NCI-H1694 treated with DMSO at 0.1 percent for 48 hours (cell line): ENCODE data around the gene PEX13.
A peak's percentile ranks its signal among the peaks of the same experiment; 100 is the strongest.

Source experiments
- DNase-seq: peaks from one replicate; lab custom pipeline; 2025; lab: John Stamatoyannopoulos, UW

PEX13 gene

DNA sequence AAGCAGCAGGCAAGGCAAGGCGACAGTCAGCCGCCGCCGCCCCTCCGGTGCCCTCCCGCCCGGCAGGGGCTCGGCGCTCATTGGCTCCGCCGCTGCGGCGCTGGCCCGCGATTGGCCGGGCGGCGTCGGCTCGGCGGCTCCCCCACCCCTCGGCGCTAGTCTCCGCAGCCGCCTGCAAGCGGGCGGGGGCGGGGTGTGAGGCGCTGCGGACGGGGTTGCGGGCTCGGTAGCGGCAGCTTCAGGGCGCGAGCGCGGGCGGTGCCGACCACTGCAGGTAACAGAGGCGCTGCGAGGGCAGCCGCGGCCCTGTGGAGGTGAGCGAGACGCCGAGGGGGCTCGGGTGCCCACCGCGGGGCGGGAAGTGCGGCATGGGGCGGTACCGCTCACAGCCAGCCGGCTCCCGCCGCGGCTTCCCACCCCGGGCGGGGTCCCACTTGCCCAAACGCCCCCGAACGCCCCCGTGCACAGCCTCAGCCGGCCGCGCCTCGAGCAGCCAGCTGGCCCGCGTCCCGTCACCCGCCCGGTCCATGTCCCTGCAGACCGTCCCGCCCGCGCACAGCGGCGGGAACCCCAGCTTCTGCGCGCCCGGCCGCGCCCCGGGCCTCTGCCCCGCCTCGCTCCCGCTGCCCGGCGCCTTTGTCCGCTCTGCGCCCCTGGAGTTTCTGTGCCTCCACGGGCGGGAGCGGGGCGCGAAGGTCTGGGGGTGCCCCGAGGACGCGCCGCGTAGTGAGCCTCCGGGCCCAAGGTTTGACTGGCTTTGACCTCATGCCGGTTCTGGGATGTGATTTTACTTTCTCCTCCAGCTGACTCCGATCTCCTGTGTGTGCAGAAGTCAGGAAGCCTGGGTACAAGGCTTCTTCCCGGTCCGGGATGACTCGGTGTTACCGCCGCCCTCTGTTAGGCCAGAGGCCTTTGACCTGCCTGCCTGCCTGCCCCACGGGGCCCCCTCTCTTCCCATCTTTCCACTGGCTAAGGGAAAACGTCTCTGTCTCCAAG, 48.5 kb downstream of the PEX13 start, which contains the start of gene SANBR:
SANBR (plus strand) TSS at position 158 of the 996 bp plus-strand sequence. CDS start 4,480 bp downstream, outside the sequence.
- DNase-seq, result peak; percentile 84

GRCh38 chr2:61074100-61074499, 56.6 kb downstream of the PEX13 start:
- DNase-seq, result no peak

DNA sequence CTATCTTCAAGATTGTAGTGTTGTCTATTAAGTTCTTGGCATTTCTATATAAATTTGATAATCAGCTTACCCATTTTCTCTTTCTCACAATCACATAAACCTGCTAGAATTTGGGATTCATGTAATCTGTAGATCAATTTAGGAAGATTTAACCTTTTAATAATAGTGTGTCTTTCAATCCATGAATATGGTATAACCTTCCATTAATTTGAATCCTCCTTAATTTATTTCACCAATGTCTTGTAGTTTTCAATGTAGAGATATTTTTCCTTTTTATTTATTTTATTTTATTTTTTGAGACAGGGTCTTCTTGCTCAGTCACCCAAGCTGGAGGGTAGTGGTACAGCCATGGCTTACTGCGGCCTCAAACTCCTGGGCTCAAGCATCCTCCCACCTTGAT, 68.4 kb downstream of the PEX13 start:
- DNase-seq, result no peak

GRCh38 chr2:61089797-61090196, 72.3 kb downstream of the PEX13 start:
- no peak for DNase-seq

DNA sequence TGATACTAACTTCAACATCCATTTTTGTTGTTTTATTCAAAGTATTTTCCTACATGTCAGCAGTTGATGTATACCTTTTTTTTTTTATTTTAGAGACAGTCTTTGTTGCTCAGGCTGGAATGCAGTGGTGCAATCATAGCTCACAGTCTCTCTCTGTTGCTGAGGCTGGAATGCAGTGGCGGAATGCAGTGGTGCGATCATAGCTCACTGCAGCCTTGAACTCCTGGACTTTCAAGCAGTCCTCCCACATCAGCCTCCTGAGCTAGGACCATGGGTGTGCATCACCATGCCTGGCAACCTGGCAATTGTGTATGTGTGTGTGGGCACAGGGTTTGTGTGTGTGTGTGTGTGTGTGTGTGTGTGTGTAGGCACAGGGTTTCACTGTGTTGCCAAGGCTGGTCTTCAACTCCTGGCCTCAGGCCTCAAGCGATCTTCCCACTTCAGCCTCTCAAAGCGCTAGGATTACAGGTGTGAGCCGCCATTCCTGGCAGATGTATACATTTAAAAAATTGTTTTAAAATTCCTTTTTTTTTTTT, 72.9 kb downstream of the PEX13 start:
- DNase-seq, result no peak

GRCh38 chr2:61091485-61091884, 74.0 kb downstream of the PEX13 start:
- DNase-seq, result no peak

DNA sequence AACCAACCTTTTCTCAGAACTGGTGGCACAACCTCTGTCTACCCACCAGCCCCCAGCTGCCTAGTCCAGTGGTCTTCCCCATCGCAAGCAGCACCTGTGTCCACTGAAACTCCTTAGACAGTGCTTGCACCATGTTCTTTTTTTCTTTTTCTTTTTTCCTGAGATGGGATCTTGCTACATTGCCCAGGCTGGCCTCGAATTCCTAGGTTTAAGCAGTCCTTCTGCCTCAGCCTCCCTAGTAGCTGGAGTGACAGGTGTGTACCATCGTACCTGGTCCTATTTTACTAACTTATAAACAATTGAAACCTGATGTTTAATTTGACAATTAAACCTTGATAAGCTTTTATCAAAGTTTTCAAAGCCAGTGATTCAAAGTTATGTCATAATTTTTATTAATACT, 78.9 kb downstream of the PEX13 start:
- no peak for DNase-seq

DNA sequence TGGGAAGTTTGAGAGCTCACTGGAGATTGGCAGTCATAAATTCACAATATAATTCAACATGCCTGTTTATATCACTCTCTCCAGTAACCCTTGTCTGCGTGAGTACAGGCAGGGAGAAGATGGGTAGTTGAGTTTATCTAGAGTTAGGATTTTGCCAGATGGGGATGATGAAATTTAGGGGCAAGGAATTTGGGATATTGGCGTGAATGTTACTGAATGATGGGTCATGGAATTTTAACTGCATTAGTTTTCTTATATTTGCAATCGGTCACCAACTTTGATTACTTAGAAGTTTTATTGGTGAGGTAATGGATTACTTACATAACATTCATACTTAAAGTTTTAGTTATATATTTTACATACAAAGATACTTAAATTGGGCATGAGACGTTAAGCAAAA, 83.3 kb downstream of the PEX13 start:
- no peak for DNase-seq
